Adrenal gland (tissue), 12 donors: Measurements from ENCODE around the gene HOXA5. TPM values are rescaled to one million over a fixed set of nuclear protein-coding genes. Genes with fewer than 3 reads are reported as not detected.
A peak's percentile ranks its signal among the peaks of the same experiment; 100 is the strongest.

Source experiments
- DNase-seq, 7 donors: peaks; one replicate each; pipeline ENCODE4 v3.0.0-alpha.2; 2019 to 2020
- H3K27ac ChIP-seq, 5 donors: fragments of 200-600 bp; sonication (generic) in 4 of 5; 1 replicate in 3 of 5; 2 replicates in 2 of 5; pipeline versions ENCODE4 v1.5.1 to v1.8.0; 2016 to 2020; ENCODE audit warnings: mild to moderate bottlenecking in 1 of 5
- H3K27me3 ChIP-seq: fragments of 200-600 bp; 2 replicates; pipeline ENCODE4 v1.8.0; 2021
- H3K36me3 ChIP-seq, 2 donors: fragments of 200-600 bp; replicated peaks in 1 of 2; 1 replicate in 1 of 2; 2 replicates in 1 of 2; pipeline versions ENCODE4 v1.5.1 to v1.8.0; 2018 to 2022
- H3K4me1 ChIP-seq, 2 donors: fragments of 200-600 bp; replicated peaks in 1 of 2; 1 replicate in 1 of 2; 2 replicates in 1 of 2; pipeline versions ENCODE4 v1.5.1 to v1.8.0; 2018 to 2021
- H3K4me3 ChIP-seq, 4 donors: fragments of 200-600 bp; sonication (generic) in 3 of 4; one replicate each; pipeline ENCODE4 v1.5.1; 2016 to 2018
- H3K9me3 ChIP-seq, 3 donors: fragments of 200-600 bp; sonication (generic) in 1 of 3; replicated peaks in 1 of 3; 1 replicate in 2 of 3; 2 replicates in 1 of 3; pipeline versions ENCODE4 v1.5.1 to v1.8.0; 2016 to 2021
- CTCF ChIP-seq, 6 experiments: fragments of 450-650 bp in 4 of 6; fragments of 200-600 bp in 2 of 6; sonication (generic) in 1 of 6; IDR thresholded peaks; 1 replicate in 5 of 6; 2 replicates in 1 of 6; pipeline versions ENCODE4 v1.5.1 to v1.8.0; 2016 to 2021; ENCODE audit warnings: antibody characterized with exemption in 6 of 6, mild to moderate bottlenecking in 2 of 6, moderate library complexity in 1 of 6
- POLR2A ChIP-seq, 2 donors: fragments of 450-650 bp; IDR thresholded peaks; one replicate each; pipeline ENCODE4 v1.6.1; 2017; ENCODE audit warnings: antibody characterized with exemption in 2 of 2, mild to moderate bottlenecking in 2 of 2, moderate library complexity in 1 of 2
- WGBS, 4 donors: extraction: QIAGEN DNeasy Blood & Tissue Kit in 2 of 4; methylation state at CpG; one replicate each; pipeline versions ENCODE4 v1.1.5 to v1.1.7; 2013 to 2017; 5-methylcytosine and 5-hydroxymethylcytosine counted together
- intact Hi-C, 2 donors: fragments of 100-400 bp; cut with DNase I; formaldehyde crosslinking; loops; one replicate each; pipeline versions ENCODE4 v1.14.1 to v1.15.0; 2022 to 2023
- polyA plus RNA-seq, 3 donors: library from polyadenylated mRNA; stranded (reverse); fragments of 200-250 nt in 2 of 3; fragments of 350-450 nt in 1 of 3; fragmentation: Illumina TruSeq in 1 of 3; extraction: RNeasy Lipid Tissue Mini Kit (QIAGEN cat#74804) in 1 of 3; gene quantifications; one replicate each; pipeline ENCODE4 v1.2.3, GENCODE V29; 2013 to 2014
- total RNA-seq, 9 donors: library from RNA; depleted of rRNA in 4 of 9; stranded (reverse); fragments of >200 nt in 4 of 9; fragments of 120-200 nt in 1 of 9; fragmentation: NEBNext Ultra II Directional in 1 of 9; extraction: Animal tissue kit (Norgen Biotek cat#: 25700) in 1 of 9; gene quantifications; one replicate each; pipeline versions ENCODE4 v1.1.0 to v1.2.4, GENCODE V29; 2013 to 2023
- donor health status: healthy with polysubstance abuse.
- donor health status: Bipolar disorder and iron deficiency.
- donor health status: DM: yes; HTN: yes; CAD: no.
- donor health status: DM: no; HTN: no; CAD: no.
- donor health status: DM: no; HTN: no; CAD: no.
- donor health status: DM: yes; HTN: yes; CAD: no.

Gene HOXA5
- total and polyA plus RNA-seq, 12 donors, result 21.8 to 132 (median 57.0) TPM

- intact Hi-C loops, result no loop called here
- no peaks in the 10 kb centered on the region for H3K9me3 ChIP-seq
- DNase-seq, result peak in 2 of 7 donors; percentile 23 to 57
- H3K27ac ChIP-seq, result peak overlapping the region in 2 of 5 donors; percentile 42 to 73
- 48 to 63% (median 56%) methylated on average over 2 of the region's 2 CpGs for WGBS, 4 donors
- no peak for TF ChIP-seq CTCF (IDR thresholded peaks at IDR 0.05)
- TF ChIP-seq POLR2A (IDR thresholded peaks at IDR 0.05), result no peak
- no peak overlapping the region for H3K4me3 ChIP-seq
- no peaks in the 10 kb centered on the region for H3K27me3 ChIP-seq
- H3K4me1 ChIP-seq, result peaks cover 11 to 41% of the 10 kb centered on the region in 2 donors
- no peaks in the 10 kb centered on the region for H3K36me3 ChIP-seq
Measured at GRCh38 chr7:27134392-27134791, 9.1 kb downstream of the HOXA5 start.

GRCh38 chr7:27133409-27134231, 9.9 kb downstream of the HOXA5 start:
- Histone ChIP-seq H3K4me3 (no peak overlapping the region), H3K9me3 (no peaks in the 10 kb centered on the region), H3K4me1 (peaks cover 13 to 44% of the 10 kb centered on the region in 2 donors), H3K27me3 (no peaks in the 10 kb centered on the region), H3K27ac (peak overlapping the region in 2 of 5 donors; percentile 42 to 73), H3K36me3 (no peaks in the 10 kb centered on the region)
- no peak for TF ChIP-seq CTCF (IDR thresholded peaks at IDR 0.05)
- TF ChIP-seq POLR2A (IDR thresholded peaks at IDR 0.05), result no peak
- 69 to 75% (median 73%) methylated on average over 18 of the region's 18 CpGs for WGBS, 4 donors
- intact Hi-C loops, result no loop called here
- peak in 3 of 7 donors; percentile 14 to 52 (median 18) for DNase-seq

- Histone ChIP-seq H3K27me3 (no peaks in the 10 kb centered on the region), H3K27ac (no peak overlapping the region)
- intact Hi-C loops, result no loop called here
Measured at GRCh38 chr7:27132978-27133377, 10.5 kb downstream of the HOXA5 start.

GRCh38 chr7:27132214-27132613, 11.3 kb downstream of the HOXA5 start:
- Histone ChIP-seq H3K4me3 (no peak overlapping the region), H3K36me3 (no peaks in the 10 kb centered on the region), H3K4me1 (peaks cover 13 to 54% of the 10 kb centered on the region in 2 donors), H3K27me3 (no peaks in the 10 kb centered on the region), H3K9me3 (no peaks in the 10 kb centered on the region), H3K27ac (no peak overlapping the region)
- intact Hi-C loops, result no loop called here
- DNase-seq, result no peak
- 80 to 85% (median 83%) methylated on average over 2 of the region's 2 CpGs for WGBS, 4 donors
- no peak for TF ChIP-seq CTCF (IDR thresholded peaks at IDR 0.05)
- TF ChIP-seq POLR2A (IDR thresholded peaks at IDR 0.05), result no peak

More at GRCh38 chr7:27132978-27133377, 10.5 kb downstream of the HOXA5 start:
- H3K4me1 ChIP-seq, result peaks cover 13 to 51% of the 10 kb centered on the region in 2 donors
- no peak for DNase-seq
- 68 to 72% (median 70%) methylated on average over 6 of the region's 6 CpGs for WGBS, 4 donors
- TF ChIP-seq POLR2A (IDR thresholded peaks at IDR 0.05) (no peak), CTCF (IDR thresholded peaks at IDR 0.05) (no peak)
- no peaks in the 10 kb centered on the region for H3K36me3 ChIP-seq
- H3K4me3 ChIP-seq, result no peak overlapping the region
- H3K9me3 ChIP-seq, result no peaks in the 10 kb centered on the region
